GOT3 (cell line): ENCODE measurements around the gene RPTN.

Source experiments
- DNase-seq: peaks from one replicate; lab custom pipeline; 2025; ENCODE audit warnings: mixed read lengths; lab: John Stamatoyannopoulos, UW

RPTN gene

DNA sequence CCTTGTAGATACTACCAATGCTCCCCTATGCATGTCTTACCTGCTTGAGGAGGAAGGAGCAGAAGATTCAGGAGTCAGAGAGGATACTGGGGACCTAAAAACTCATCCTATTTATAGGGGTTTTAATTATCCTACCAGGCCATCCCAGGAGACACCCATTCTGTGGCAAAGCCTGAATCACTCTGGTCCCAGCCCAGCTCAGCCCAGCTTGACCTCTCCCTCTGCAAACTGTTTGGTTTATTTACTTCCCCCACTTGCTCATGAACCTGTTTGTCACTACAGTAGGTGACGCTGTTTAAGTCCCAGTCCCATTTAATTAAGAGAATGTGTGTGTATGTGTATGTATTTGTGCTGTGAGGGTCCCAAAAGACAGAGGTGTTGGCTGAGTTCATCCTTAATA is at the start of gene RPTN:
RPTN (minus strand) TSS at position 85 of the 400 bp plus-strand sequence. CDS start 1,339 bp downstream, outside the sequence.
- no peak for DNase-seq

DNA sequence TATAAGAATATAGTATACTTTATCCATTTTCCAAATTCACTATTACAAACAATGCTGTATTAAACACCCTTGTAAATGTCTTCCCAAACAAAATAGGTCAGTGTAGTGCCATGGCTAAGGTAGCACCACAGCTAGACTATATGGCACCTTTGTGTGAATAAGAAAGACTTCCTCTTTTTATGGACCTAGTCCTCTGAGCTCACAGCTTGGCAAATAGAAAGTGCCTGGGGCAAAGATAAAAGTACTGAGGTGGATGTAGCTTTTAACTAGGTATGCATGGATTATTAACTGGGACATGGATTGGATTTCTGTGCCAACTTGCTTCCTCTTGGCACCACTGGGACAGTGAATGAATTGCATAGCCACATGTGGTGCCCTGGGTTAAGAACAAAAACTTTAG is 40.0 kb upstream of the RPTN start:
- no peak for DNase-seq

GRCh38 chr1:152197361-152197941 is 38.4 kb upstream of the RPTN start:
- DNase-seq: no peak

- no peak for DNase-seq
Measured at GRCh38 chr1:152191711-152192110, 32.7 kb upstream of the RPTN start.

GRCh38 chr1:152191260-152191659 is 32.2 kb upstream of the RPTN start:
- no peak for DNase-seq

DNA sequence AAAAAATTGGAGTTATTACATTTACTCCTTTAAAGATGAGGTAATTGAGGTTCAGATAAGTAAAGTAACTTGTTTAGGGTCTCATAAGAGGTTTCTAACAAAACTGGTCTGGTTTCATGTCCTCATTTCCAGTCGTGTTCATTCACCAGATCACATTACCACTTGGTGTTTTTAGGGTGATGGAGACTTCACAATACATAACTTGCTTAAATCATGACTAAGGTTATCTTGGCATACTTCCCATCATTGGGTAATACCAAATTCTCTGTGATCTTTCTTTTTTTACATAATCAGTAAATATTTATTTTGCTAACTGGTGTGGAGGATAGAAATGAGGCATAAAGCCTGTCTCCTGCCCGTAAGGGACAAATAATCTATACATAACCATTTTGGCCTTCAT is 31.6 kb upstream of the RPTN start:
- DNase-seq: no peak

DNA sequence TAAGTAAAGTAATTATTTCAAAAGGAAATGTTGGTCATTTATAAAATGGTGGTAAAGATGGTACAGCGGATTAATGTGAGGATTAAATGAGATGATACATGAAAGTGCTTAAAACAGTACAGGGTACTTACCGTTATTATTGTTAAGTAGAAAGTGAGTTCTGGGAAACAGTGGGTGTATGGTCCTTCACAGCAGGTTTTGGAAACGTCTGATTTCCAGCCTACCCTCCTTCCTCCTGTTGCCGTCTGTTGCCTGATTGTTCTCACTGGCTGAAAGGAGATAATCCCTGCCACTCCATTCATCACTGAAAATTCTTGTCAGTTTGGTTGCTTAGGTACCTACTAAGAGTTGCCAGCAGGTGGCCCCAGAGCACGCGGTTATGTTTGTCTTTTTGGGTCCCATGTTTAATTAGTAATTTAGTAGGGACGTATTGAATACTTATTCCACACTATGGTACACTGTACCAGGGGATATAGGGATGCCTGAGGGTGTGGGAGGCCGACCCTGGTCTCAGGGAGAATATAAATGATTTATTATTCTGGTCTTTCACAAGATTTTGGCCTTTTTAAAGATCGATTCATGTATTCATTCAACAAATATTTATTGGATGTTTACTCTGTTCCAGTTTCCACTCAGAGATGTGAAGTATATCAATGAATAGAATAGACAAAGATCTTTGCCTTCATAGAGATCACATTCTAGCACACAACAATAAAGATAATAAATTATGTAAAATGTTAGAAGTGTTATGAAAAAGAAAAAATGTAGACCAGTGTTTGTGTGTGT is 30.8 kb upstream of the RPTN start:
- no peak for DNase-seq

- peak; percentile 21 for DNase-seq
Measured at GRCh38 chr1:152188673-152189591, 29.9 kb upstream of the RPTN start.

DNA sequence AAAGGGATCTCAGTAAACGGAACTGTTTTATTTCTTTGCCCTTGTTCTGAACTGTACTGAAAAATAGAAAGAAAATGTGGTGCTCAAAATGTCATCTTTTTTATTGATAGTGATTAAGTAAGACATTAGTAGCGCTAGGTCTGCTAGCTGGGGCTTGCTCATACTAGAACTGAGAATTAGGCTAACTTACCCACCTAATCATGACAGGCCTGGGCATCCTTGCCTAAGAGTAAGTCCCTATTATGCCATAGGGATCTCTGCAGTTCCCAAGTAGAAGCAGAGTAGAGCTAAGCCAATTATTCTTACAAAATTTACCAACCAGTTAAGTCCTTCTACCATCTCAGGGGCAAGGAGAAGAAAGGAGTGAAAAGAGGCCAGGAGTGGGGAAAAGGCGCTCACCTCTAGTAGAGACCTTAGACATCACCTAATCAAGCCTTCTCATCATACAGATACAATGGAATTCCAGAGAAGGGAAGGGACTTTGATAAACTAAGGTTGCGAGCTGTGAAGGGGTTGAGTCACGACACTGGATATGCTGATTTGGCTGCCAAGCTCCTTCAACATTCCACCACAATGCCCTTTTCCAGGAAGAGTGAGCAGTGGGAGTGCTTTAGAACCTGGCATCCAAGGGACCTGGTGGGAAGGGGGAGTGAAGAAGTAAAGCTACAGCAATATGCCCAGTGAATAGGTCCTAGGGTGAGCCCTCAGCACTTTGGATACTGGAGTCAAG is 27.7 kb upstream of the RPTN start:
- no peak for DNase-seq

GRCh38 chr1:152185544-152186391 is 26.7 kb upstream of the RPTN start:
- no peak for DNase-seq

GRCh38 chr1:152182944-152183361 is 23.9 kb upstream of the RPTN start:
- no peak for DNase-seq

DNA sequence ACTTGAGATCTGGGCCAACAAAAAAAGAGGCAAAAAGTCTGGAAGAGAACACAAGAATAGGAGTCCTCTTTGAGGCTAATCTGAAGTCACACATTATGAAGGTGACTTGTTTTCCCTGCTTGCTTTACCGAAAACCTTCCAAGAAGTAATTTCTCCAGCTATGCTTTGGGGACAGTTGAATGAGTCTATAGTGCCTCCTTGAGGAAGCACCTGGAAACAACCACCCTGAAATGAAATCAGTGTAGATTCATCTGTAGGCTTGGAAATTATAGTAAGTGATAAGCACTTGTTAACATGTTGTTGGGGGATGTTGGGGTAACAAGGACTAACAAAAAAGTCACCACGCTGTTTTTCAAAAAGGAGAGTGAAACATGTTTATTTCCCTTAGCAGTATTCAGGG is 23.4 kb upstream of the RPTN start:
- DNase-seq: no peak

DNA sequence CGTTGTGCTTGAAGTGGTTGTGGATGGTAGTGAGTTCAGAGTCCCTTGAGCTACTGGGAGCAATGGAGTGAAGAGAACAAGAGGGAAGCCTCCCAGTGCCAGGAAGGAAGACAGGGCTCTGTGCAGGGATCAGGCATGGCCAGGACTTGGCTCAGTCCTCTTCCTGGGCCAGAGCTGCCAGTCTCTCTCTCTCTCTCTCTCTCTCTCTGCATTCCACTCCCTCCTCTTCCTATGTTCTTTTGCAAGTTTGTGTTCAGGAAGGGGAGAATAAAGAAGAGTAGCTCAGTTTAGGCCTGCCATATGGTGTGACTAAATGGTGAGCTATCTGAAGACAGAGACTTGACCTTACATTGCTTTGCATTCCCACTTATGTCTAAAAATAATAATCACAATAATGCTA is 20.5 kb upstream of the RPTN start:
- no peak for DNase-seq

GRCh38 chr1:152170287-152170905 is 11.4 kb upstream of the RPTN start:
- no peak for DNase-seq

DNA sequence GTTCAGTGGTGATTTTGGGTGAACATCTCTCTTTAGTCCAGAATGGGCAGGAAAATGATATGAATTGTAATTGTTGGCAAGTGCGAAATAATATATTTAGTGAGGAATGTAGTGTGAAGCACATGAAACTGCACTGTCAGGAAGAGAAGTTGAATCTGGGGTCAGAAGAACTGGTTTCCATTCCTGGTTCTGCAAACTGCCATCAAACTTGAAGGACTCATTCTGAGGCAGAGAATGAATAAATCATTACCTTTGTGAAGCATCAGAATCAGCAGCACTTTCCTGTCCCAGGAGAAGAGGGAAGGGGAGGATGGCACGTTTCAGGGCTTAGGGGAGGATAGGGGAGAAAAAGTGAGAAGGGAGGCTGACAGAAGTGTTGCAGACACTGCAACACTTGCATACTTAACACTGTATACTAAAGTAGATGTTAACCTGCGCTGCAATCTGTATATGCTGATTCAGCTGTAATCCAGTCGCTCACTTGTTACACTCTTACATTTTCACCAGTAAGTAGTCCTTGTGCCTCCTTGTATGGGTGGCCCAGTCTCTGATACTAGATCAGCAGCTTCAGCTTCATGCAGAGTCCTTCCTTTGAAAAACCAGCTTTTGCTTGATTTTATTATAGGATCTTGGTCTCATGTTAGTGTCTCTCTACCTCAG is 10.5 kb upstream of the RPTN start:
- no peak for DNase-seq

GRCh38 chr1:152168535-152168868 is 9.5 kb upstream of the RPTN start:
- DNase-seq: no peak

DNA sequence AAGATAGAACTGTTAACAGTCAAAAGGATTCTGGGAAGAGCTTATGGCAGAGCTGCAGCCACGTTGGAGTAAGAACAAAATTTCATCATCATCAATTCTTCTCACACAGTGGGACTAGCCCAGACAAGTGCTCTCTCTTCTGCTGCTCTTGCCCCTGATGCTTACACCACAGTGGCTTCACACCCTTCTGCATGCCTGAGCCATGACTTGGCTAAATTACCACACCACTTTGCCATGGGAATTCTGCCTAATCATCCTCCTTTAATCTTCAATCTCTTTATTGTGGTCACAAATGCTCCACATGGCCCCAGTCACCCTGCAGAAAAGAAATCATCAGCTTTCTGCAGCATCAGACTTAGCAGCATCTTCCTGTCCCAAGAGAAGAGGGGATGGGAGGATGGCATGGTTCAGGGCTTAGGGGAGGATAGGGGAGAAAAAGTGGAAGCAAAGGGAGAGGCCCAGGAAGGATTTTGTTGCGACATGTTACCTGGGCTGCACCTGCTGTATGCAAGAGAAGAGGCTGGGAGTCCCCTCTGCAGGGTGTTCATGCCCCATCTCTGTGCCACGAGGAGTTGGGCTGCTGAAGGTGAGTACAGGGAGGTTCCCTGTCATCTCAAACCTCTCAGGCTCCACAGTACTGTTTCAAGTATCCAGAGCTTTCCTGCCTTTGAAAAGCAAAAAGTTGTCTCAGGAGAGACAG is 9.0 kb upstream of the RPTN start:
- no peak for DNase-seq

DNA sequence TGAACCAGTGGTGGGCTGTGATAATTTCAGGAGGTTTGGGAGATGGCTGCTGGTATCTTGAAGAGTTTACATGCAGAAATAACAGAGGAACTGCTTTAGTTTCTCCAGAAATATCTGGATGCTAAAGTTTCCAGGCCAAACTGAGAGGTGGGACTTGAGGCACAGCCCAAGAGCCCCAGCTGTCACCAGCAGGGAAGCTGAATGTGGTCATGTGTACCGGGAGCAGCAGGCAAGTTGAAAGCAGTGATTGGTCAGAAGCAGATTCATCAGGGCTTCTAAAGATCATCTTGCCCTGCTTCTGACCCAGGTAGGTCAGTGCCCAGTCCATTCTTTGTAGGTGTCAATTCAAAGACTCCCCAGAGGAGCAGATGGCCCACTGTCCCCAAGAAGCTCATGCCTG is 7.9 kb upstream of the RPTN start:
- no peak for DNase-seq

DNA sequence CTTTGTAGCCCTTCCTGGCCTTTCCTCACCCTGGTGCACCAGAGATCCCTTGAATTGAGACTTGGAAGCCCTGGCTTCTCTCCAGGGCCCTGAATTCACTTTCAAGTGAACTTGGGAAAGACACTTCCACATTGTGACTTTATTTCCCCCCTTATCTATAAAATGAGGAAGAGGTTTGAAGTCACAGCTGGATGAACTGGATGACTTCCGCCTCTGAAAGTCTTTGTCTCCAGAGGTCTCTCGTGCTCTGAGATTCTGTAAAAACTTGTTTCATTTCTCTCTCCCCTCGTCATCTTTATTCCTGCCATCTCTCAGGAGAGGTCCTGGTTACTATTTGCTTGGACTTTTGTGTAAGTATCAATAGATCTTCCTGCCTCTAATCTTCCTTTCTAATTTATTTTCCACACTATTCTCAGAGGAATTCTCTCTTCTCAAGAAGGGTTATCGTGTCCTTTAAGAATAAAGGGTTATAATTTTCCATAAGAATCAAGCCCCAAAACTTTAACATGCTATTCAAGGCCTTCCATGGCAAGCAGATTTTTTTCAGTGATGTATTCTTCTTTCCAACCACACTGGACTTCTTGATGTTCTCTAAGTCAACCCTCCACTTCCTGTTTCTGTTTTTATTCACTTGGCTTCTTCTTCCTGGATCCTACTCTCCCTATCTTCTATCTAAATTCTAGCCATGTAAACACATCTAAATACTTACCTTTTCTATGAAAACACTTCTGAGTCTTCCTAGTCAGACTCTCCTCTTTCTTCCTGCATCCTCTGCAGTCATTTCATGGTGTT is 6.5 kb upstream of the RPTN start:
- no peak for DNase-seq
